GM23248 (cell line): Measurements from ENCODE around the gene OR52E1.

ENCODE experiments used
- EZH2 ChIP-seq: fragments of 200-600 bp; sonication (generic); IDR thresholded peaks from 2 replicates; pipeline ENCODE4 v1.6.1; 2018; ENCODE audit warnings: antibody characterized with exemption, mild to moderate bottlenecking; ENCODE audit not compliant: insufficient read depth, poor library complexity, severe bottlenecking
- EZH2phosphoT487 ChIP-seq: fragments of 200-600 bp; sonication (generic); IDR thresholded peaks from 2 replicates; pipeline ENCODE4 v1.6.1; 2018; ENCODE audit warnings: antibody characterized with exemption, moderate library complexity, mild to moderate bottlenecking, low read depth; ENCODE audit not compliant: insufficient read depth

GRCh38 chr11:5083602-5084001, 14.2 kb downstream of the OR52E1 start:
- TF ChIP-seq EZH2 (no peak), EZH2phosphoT487 (no peak)
